Measurements from ENCODE around the gene PIEZO1.

Gene PIEZO1

DNA sequence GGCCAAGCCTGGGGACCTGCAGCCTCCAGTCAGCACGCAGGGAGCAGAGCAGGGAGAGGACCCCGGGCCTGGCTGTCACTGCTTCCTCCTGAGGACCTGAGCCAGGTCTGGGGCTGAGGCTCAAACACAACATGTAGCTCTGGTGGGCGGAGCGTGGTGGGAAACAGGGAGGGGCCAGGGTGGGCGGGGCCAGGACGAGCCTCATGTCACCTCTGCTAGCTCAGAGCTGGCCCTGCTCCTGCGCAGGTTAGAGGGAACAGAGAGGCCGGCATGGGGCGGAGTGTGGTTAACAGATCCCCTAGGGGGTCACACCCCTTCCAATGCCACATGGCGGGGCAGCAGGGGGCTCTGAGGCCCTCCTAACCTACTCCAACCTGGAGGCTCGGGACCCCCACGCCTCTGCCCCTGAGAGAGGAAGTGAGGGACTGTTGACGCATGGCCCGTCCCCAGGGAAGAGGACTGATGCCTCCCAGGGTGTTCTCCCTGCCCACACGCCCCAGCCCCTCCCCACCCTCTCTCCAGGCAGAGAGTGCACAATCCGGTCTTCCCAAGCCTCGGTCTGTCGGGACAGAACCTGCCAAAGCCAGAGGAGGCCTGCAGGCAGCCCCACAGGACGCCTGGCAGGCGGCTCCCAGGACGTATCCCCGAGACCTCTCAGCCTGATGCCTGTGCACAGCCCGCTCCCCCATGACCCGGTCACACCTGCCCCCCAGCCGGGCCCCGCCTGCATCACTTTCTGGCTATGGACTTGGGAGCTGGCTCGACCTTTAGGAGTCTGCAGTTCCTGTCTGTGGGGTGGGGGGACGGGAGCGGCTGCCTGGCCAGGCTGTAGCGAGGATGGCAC, 15.2 kb downstream of the PIEZO1 start:
- DNase-seq (ENCODE audit: extremely low read depth in 1 of 2, low read depth in 1 of 2) = no peak

DNA sequence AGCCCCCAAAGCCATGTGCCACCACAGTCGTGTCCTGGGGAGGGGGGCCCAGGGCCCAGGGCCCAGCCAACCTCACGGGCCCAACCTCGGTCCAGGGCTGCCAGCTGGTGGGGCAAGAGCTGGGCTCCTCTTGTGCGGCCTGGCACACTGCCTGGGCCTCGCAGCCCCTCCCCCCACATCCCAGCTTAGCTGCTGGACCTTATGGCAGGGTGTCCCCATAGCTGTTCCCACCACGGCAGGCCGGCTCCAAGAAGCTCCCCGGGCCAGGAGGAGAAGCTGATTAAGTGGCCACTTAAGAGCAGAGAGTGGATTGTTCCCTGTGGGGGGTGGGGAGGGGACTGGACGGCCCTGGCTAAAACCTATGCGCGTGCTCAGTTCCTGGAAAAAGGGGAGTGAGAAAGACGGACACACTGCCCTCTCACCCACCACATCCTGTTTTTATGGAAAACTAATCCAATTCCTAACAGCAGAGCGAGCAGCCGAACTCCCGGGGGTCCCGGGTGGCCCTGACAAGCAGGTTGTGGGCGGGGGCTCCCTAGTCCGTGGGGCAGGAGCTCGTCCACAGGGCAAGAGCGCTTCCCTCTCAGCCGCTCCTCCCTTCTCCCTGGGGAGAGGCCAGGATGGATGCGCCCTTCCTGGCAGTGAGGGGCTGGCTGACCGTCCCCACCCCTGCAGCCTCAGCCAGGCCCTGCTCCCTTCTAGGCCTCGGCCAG, 16.8 kb downstream of the PIEZO1 start:
- DNase-seq (ENCODE audit: extremely low read depth in 1 of 2, low read depth in 1 of 2) = no peak

DNA sequence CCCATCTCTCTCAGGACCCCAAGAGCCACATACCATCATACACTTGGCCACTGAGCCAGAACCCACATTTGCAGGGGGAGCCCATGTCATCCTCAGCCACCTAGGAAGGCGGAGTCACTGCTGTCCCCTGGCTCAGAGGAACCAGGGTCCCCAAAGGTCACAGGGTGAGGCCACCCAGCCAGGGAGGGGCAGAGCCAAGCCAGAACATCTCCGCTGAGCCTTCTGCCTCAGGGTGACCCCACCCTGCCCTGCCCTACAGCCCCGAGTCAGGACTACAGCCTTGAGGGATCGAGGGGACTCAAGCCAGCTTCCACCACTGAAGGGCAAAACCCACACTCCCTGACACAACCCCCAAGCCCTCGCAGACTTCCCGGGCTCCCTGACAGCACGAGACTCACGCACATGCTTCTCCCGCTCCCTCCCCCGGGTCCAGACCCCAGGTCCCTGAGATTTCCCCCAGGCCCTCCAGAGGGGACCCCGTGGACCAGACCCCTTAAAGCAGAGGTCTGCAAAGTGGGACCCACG, 17.4 kb downstream of the PIEZO1 start:
- no peak for DNase-seq (ENCODE audit: extremely low read depth in 1 of 2, low read depth in 1 of 2)

DNA sequence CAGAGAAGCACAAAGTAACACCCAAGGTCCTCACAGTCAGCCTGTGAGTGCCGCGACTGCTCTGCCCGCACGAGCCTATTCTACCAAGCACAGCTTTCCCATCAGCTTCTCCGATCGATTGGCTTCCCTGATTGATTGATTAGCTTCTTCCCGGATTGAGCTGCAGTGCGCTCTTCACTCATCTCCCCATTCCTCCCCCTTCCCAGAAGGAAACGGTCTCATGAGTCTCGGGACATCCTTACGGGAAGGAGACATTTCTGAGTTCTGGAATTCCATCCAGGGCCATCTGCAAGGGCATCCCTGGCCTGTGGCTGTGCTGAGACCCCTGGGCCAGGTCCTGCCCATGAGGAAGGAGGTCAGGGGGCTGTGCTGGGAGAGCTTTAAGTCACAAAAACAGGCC, 18.0 kb downstream of the PIEZO1 start:
- DNase-seq (ENCODE audit: extremely low read depth in 1 of 2, low read depth in 1 of 2) = no peak

DNA sequence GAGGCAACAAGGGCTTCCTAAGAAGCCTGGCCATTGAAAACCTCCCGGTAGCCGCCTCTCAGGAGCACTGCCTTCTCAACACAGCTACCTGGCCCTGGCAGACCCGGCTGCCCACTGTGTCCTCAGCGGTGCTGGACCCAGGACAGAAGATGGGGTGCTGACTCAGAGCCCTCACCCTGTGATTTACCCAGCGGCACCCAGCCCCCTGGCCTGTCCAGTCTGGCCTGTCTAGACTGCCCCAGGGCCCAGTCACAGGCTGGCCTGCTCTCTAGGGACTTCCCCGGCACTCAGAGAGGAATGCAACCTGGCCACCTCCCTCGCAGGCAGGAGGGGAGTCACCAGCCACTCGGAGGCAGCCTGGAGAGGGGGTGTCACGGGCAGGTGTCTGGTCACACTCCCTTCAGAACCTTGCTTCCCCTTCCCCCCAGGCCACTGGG, 20.1 kb downstream of the PIEZO1 start:
- no peak for DNase-seq (ENCODE audit: extremely low read depth in 1 of 2, low read depth in 1 of 2)

DNA sequence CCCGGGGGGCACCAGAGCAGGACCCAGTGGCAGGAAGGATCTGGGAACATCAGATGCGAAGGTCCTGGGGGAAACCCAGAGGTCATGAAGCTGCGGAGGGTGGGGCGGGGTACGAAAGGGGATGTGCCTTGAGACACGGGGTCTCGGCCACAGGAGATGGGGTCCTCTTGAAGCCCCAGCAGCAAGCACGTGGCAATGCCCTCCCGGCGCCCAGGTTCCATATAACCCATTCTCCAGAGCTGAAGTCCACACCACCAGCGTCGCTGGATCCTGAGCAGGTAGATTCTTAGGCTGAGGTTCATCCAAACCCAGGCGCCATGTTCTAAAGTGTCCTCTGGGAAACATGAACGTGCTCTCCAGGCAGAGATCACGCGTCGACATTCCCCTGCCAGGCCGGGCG, 20.9 kb downstream of the PIEZO1 start:
- DNase-seq (ENCODE audit: extremely low read depth in 1 of 2, low read depth in 1 of 2) = no peak

DNA sequence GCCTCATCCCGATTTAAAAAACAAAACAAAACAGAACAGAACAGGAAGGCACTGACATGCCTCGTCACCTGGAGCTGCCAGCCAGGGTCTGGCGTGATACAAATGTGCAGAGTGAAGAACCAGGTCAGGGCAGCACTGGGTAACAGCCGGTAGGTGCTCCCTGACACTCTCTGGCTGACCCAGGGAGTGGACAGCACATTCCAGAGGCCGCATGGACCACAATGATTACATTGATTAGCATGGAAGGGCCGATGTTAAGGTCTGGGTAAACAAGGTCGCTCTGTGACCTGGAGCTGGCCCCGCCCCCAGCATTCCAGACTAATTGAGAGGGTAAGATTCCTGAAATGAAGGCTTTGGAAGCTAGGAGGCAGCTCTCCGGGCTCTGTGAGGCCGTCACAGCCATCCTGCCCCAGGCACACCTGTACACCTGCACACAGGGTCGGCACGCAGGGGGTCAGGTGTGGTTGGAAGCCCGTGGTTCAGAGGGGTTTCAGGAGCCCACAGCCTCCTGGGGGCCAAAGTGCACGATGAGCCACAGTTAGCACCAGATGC, 21.4 kb downstream of the PIEZO1 start:
- DNase-seq (ENCODE audit: extremely low read depth in 1 of 2, low read depth in 1 of 2) = no peak

DNA sequence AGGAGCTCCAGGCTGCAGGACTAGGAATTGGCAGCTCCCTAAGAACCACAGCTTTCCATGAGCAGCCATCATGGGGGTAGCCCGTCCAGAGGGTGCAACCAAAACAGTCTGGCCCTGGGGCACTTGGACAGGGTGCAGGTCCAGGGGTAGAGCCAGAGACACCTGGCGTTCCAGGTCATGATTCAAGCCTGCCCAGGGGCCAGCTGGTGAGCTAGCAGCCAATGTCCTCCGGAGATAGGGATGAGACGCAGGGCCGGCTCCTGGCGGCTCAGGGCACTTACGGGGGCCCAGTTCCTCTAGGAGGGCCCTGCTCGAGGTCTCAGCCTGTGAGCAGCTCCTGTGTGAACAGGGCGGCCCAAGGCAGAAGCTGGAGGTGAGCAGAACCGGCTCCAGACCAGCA, 22.1 kb downstream of the PIEZO1 start:
- DNase-seq (ENCODE audit: extremely low read depth in 1 of 2, low read depth in 1 of 2) = no peak

DNA sequence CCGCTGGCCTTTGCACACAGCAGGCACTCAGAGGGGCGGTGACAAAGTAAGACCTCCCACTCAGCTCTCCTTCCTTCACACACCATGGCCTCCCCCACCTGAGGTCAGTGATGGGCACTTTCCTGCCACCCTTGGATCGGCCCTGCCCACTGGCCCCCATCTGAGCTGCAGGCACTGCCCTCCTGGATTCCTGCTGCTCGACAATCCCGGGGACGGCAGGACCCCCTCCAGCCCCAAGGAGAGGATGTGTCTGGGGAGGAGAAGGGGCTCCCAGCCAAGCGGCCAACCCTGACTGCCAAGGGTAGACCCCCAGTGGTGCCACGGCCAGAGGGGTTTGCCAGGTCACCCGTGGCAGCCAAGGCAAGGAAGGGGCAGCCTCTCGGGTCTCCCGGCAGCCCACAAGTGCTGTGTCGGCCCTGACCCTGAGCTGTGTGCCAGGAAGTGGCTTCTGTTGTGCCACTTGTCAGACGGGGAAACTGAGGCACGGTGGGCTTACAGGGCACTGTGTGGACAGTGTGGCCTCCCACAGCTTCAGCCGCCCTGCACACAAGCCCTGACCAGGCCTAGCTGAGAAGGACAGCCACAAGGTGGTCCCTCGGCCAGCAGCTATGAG, 22.7 kb downstream of the PIEZO1 start:
- DNase-seq (ENCODE audit: extremely low read depth in 1 of 2, low read depth in 1 of 2) = no peak

DNA sequence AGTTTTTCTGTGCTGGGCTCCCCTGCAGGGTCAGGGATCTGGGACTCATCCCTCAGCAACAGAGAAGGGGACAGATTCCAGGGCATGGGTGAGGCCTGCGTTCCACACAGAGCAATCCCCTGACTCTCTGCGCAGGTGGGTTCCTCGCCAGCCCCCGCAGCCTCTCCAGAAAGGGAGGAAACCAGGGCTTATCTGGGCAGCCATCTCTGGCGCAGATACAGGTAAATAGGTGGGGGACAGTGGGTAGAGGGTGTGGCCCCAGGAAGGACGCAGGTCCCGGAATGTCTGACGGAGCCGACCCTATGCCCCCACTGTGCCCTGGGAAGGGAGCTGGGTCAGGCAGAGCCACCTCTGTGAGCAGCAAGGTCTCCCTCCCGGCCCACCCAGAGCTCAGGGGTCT, 23.2 kb downstream of the PIEZO1 start:
- DNase-seq (ENCODE audit: extremely low read depth in 1 of 2, low read depth in 1 of 2) = no peak

DNA sequence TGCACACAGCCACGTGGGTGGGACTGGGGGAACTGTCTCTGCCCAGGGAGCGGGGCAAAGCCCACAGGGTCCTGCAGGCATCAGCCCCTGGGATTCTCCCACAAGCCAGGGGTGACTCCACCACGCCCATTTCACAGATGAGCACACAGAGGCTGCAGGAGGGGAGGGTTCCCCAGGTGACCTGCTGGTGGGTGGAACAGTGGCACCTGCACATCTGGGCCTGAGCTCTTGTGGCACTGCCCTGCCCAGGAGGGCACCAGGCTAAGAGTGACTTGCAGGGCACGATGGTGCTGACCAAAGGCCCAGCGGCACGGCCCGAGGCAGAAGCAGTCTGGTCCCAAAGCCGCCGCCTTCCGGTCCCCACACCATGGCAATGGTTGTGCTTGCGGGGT, 23.9 kb downstream of the PIEZO1 start:
- no peak for DNase-seq (ENCODE audit: extremely low read depth in 1 of 2, low read depth in 1 of 2)

DNA sequence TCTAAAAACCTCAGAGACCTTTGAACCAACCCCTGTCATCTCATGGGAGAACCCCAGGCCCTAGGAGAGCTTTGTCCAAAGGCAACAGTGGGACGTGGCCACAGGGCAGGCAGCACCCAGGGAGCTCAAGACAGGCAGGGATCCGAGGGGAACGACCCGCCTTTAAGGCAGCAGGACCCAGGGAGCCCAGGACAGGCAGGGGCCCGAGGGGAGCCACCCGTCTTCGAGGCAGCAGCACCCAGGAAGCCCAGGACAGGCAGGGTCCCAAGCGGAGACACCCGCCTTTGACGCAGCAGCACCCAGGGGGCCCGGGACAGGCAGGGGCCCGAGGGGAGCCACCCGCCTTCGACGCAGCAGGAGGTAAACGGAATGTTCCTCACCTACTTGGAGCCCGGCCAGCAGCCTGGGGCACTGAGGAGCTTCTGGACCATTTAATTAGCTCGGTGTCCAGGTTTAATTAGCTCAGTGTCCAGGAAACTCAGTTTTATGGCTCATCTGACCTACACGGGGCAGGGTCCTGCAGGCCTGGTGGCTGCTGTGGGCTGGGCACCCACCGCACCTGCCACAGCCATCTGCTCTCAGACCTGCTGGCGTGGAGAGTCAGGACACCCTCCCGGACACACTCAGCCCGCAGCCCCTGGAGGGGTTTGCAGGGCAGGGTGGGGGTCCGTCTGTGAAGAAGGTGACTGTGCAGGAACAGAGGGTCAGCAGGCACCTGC, 24.4 kb downstream of the PIEZO1 start:
- no peak for DNase-seq (ENCODE audit: extremely low read depth in 1 of 2, low read depth in 1 of 2)

DNA sequence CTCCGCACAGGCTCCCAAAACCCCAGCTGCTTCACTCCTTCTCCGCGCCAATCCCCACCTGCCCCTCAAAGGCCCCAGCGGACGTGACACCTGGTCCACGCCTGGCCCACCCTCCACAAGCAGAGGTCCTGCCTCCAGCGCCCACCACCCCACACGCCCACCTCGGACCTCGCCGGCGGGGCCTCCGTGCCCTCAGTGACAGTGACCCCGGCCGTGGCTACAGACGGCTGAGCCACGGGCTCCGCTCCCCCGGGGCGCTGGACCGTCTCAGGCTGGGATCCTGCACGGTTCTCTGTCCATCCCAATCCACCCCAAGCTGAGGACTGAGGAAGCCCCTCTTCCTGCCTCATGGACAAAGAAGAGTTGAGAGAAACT, 25.1 kb downstream of the PIEZO1 start:
- DNase-seq (ENCODE audit: extremely low read depth in 1 of 2, low read depth in 1 of 2) = no peak

DNA sequence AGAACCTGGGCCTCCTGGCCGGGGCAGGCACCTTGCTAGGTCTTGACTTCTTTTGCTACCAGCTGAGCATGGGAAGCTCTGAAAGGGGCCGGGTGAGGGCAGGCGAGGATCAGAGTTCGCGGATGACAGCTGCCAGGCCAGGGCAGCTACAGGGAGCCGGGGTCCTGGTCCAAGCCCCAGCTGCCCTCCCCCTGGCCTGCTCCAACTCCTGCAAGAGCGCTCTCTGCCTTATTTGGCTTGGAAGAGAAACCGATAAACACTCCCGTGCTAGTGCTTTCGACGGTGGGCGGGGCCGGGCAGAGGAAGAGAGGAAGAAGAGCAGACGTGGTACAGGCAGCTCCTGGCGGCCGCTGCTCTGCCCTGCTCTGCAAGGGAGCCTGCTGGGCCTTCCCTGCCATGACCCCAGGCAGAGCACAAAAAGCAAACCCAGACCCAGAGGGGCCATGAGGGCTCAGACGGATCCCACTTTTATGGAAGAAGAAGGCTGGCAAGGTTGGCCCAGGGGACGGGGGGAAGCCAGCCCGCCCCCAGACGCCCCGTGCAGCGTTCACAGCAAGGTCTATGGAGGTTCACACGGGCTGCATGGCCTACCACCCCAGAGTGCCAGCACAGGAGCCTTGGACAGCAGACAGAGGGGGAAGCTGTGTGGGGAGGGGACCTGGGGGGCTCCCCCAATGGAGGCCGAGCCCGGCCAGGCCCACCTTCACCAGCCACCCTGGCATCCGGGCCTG, 25.6 kb downstream of the PIEZO1 start:
- no peak for DNase-seq (ENCODE audit: extremely low read depth in 1 of 2, low read depth in 1 of 2)

DNA sequence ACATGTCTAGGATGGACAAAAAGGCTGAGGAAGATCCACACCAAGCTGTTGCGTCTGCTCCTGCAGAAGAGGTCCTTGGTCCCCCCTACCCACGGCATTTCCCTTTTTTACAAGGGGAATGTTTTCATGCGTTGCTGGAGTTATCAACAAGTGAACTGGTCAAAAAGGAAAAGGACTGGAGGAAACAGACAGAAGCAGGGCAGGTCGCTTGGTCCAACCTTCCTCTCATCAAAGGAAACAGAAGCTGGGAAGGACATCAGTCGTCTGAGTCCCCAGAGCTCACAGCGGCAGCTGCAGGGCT, 26.1 kb downstream of the PIEZO1 start:
- no peak for DNase-seq (ENCODE audit: extremely low read depth in 1 of 2, low read depth in 1 of 2)

DNA sequence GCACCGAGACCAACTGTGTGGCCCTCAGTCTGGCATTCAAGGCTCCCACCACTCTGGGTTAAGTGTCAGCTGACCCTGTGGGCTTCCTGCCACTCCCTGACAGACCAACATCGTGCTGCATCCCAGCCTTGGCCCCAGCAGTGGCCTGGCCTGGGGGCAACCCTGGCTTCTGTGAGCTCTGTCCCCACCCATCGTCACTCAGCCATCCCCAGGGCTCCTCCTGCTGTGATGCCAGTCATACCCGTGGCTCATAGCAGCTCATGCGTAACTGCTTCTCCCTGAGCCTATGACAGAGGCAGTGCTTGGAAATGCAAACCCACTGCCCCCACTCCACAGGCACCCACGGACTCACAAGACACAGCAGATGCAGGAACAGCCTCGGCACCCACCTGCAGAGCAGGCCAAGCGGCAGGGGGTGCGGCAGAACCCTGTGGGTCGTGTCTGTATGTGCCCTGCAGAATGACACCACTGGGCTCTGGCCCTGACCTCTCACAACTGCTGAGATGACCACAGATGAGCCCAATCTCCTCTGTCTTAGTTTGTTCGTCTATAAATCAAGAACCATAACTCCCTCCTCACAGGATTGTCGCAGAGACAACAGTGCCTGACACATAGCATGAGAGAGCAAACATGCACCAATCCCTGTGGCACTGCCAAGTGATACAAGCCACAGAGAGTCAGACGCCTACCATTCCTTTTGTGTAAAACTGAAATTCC, 26.6 kb downstream of the PIEZO1 start:
- no peak for DNase-seq (ENCODE audit: extremely low read depth in 1 of 2, low read depth in 1 of 2)

DNA sequence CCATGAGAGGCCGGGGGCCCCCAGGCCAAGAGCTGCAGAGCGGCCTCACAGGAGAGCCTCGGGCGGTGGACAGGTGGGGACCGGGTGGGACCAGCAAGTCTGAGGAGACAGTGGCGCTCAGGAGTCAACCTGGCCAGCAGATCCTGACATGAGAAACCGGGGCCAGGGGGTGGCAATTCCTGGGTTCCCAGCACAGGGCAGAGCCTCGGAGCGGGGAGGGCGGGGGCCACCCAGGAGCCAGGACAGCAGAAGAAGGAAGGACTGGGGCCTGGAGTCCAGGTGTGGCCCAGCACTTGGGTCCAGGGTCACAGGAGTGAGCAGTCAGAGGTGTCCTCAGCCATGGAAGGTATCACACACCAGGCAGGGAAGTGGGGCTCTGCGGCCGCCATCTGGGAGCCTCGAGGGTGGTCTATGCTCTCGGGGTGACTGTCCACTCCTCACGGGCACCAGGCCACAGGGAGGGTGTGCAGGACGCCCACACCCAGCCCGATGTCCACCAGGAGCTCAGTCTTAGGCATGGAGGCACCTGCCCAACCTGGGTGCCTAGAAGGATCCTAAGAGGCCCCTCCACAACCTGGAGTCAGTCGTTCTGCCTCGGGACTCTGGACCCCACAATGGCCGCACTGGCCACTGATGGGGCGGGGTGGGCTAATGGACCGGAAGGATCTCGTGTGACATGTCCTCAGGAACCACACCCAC, 29.1 kb downstream of the PIEZO1 start:
- no peak for DNase-seq (ENCODE audit: extremely low read depth in 1 of 2, low read depth in 1 of 2)

DNA sequence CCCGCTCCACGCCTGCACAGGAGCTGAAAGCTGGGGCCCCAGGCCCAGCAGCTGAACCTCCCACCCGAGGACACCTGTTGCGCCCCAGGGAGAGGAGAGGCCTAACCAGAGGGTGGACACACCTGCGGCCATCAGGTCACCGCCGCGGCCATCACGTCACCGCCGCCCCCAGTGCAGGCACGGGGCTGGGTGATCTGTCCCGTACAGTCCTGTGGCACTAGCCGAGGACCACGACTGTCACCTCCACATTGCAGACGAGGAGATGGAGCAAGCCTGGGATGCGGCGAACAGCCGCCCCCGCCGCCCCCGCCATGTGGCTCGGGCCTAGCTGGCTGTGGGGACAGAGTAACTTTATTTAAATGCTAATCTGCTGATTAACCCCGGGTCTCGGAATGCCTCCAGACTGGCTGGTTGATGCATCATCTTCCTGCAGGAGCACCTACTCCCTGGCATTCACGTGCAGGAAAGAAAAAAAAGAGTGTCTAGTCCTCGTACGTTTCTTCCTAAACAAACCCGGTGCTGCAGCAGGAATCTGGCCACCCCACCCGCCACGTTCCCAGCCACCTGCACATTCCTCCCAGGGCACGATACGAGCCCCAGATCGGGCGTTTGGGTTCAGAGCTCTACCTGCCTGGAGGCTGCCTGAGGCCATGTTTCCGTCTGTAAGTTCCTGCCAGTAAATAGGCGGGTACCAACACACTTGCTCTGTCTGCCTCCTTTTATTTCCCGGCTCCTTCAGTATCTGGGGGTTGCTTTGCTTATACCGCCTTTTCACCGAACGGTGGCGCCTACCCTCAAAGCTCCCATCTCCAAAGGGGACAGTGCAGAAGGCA, 29.9 kb downstream of the PIEZO1 start:
- no peak for DNase-seq (ENCODE audit: extremely low read depth in 1 of 2, low read depth in 1 of 2)
